Measurements from ENCODE around the gene OSBPL10. TPM values are rescaled to one million over a fixed set of nuclear protein-coding genes. Genes with fewer than 3 reads are reported as not detected.
"Not testable (repeated sequence)": the region's sequence is repeated elsewhere in the genome, so short reads cannot be mapped to it uniquely, and the experiment has no call there.

OSBPL10 gene
- total RNA-seq, 1 donor from 2014 or later, result 12.1 TPM

- Mint-ChIP-seq H3K4me3 (no peak overlapping the region), H3K36me3 (ENCODE audit: low read depth) (peaks cover 2% of the 10 kb centered on the region), H3K4me1 (ENCODE audit: low read depth) (no peaks in the 10 kb centered on the region), H3K9me3 (peaks cover 6% of the 10 kb centered on the region), H3K27me3 (ENCODE audit: insufficient read depth) (no peaks in the 10 kb centered on the region), H3K27ac (no peak overlapping the region)
- DNase-seq (ENCODE audit: low spot score), result no peak
- intact Hi-C loops (cut with micrococcal nuclease), result no loop called here
These were observed 190.6 kb downstream of the OSBPL10 start for GRCh38 chr3:31790193-31791089.

DNA sequence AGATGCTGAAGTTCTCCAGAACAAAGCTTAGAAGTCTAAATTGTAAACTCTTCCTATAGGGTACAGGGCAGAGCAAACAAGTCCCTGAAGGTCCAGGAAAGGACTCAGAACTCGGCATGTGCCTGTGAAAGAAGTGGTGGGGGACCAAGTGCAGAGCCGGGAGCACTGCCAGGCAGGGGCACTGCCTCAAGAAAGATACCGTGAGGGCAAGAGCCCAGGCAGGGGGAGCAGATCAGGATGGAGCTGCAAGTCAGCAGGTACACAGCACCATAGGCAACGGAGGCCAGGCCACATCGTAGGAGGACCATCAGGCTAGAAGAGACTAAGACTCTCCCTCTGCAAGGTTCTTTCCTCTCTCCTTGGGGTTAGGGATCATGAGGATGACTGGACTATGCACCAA is 191.6 kb downstream of the OSBPL10 start:
- Mint-ChIP-seq H3K27me3 (ENCODE audit: insufficient read depth) (no peaks in the 10 kb centered on the region), H3K4me3 (no peak overlapping the region)
- intact Hi-C loops (cut with micrococcal nuclease), result no loop called here

GRCh38 chr3:31785734-31786133 is 195.3 kb downstream of the OSBPL10 start:
- intact Hi-C loops (cut with micrococcal nuclease), result no loop called here
- H3K27ac Mint-ChIP-seq, result no peak overlapping the region

More for the DNA sequence above, 191.6 kb downstream of the OSBPL10 start:
- Mint-ChIP-seq H3K4me1 (ENCODE audit: low read depth) (no peaks in the 10 kb centered on the region), H3K9me3 (peaks cover under 1% of the 10 kb centered on the region), H3K36me3 (ENCODE audit: low read depth) (no peaks in the 10 kb centered on the region), H3K27ac (no peak overlapping the region)
- DNase-seq (ENCODE audit: low spot score), result no peak

GRCh38 chr3:31785286-31785685 is 195.8 kb downstream of the OSBPL10 start:
- Mint-ChIP-seq H3K27ac (no peak overlapping the region), H3K27me3 (ENCODE audit: insufficient read depth) (peaks cover 6% of the 10 kb centered on the region), H3K4me1 (ENCODE audit: low read depth) (no peaks in the 10 kb centered on the region), H3K4me3 (no peak overlapping the region), H3K36me3 (ENCODE audit: low read depth) (no peaks in the 10 kb centered on the region), H3K9me3 (peaks cover 5% of the 10 kb centered on the region)
- no peak for DNase-seq (ENCODE audit: low spot score)
- intact Hi-C loops (cut with micrococcal nuclease), result no loop called here

More at GRCh38 chr3:31785734-31786133, 195.3 kb downstream of the OSBPL10 start:
- H3K27me3 Mint-ChIP-seq (ENCODE audit: insufficient read depth), result peaks cover 6% of the 10 kb centered on the region
- H3K36me3 Mint-ChIP-seq (ENCODE audit: low read depth), result no peaks in the 10 kb centered on the region
- no peak overlapping the region for H3K4me3 Mint-ChIP-seq
- no peak for DNase-seq (ENCODE audit: low spot score)
- peaks cover 1% of the 10 kb centered on the region for H3K9me3 Mint-ChIP-seq
- H3K4me1 Mint-ChIP-seq (ENCODE audit: low read depth), result no peaks in the 10 kb centered on the region

- H3K9me3 Mint-ChIP-seq, result peaks cover 13% of the 10 kb centered on the region
- H3K4me3 Mint-ChIP-seq; H3K27ac Mint-ChIP-seq; H3K36me3 Mint-ChIP-seq (ENCODE audit: low read depth); intact Hi-C loops (cut with micrococcal nuclease); H3K27me3 Mint-ChIP-seq (ENCODE audit: insufficient read depth); H3K4me1 Mint-ChIP-seq (ENCODE audit: low read depth); DNase-seq (ENCODE audit: low spot score): not testable (repeated sequence)
These were observed 197.2 kb downstream of the OSBPL10 start for GRCh38 chr3:31783851-31784250.

- H3K27me3 Mint-ChIP-seq (ENCODE audit: insufficient read depth); H3K36me3 Mint-ChIP-seq (ENCODE audit: low read depth): not testable (repeated sequence)
These were observed 198.8 kb downstream of the OSBPL10 start for GRCh38 chr3:31782306-31782705.

DNA sequence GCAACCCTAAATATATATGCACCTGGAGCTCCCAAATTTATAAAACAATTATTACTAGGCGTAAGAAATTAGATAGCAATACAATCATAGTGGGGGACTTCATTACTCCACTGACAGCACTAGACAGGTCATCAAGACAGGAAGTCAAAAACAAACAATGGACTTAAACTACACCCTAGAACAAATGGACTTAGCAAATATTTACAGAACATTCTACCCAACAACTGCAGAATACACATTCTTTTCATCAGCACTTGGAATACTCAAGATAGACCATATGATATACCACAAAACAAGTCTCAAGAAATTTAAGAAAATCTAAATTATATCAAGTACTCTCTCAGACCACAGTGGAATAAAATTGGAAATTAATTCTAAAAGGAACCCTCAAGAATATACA is 201.5 kb downstream of the OSBPL10 start:
- Mint-ChIP-seq H3K27ac (no peak overlapping the region), H3K27me3 (ENCODE audit: insufficient read depth) (peaks cover 6% of the 10 kb centered on the region), H3K36me3 (ENCODE audit: low read depth) (peaks cover 5% of the 10 kb centered on the region), H3K9me3 (peaks cover 15% of the 10 kb centered on the region), H3K4me3 (no peak overlapping the region), H3K4me1 (ENCODE audit: low read depth) (peaks cover 12% of the 10 kb centered on the region)
- intact Hi-C loops (cut with micrococcal nuclease), result no loop called here
- no peak for DNase-seq (ENCODE audit: low spot score)

More at GRCh38 chr3:31782306-31782705, 198.8 kb downstream of the OSBPL10 start:
- H3K4me3 Mint-ChIP-seq; DNase-seq (ENCODE audit: low spot score); H3K27ac Mint-ChIP-seq; intact Hi-C loops (cut with micrococcal nuclease); H3K4me1 Mint-ChIP-seq (ENCODE audit: low read depth): not testable (repeated sequence)
- H3K9me3 Mint-ChIP-seq, result peaks cover 15% of the 10 kb centered on the region

- intact Hi-C loops (cut with micrococcal nuclease), result no loop called here
- Mint-ChIP-seq H3K27me3 (ENCODE audit: insufficient read depth) (peaks cover 6% of the 10 kb centered on the region), H3K27ac (no peak overlapping the region)
These were observed 203.2 kb downstream of the OSBPL10 start for GRCh38 chr3:31777887-31778286.

DNA sequence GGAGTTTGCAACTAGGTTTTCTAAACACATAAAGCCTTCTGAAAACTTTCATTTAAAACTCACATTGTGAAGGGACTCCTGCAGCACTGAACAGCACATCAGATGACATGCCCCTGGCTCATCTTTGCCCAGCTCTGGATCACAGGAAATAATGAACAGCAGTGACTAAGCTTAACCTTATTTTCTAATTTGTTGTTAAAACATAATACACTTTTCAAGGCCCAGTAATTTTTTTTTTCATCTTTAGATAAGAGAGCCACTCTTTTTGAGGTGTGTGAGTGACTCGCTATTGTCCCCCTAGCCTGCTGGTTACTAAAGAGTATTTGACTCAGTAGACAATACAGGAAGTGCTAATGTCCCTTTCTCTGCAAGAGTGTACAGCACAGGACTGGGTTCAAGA is 204.0 kb downstream of the OSBPL10 start:
- peaks cover 27% of the 10 kb centered on the region for H3K4me1 Mint-ChIP-seq (ENCODE audit: low read depth)
- peaks cover 15% of the 10 kb centered on the region for H3K9me3 Mint-ChIP-seq
- H3K27me3 Mint-ChIP-seq (ENCODE audit: insufficient read depth), result peaks cover 4% of the 10 kb centered on the region
- DNase-seq (ENCODE audit: low spot score), result no peak
- H3K4me3 Mint-ChIP-seq, result no peak overlapping the region
- H3K27ac Mint-ChIP-seq, result no peak overlapping the region
- H3K36me3 Mint-ChIP-seq (ENCODE audit: low read depth), result peaks cover 5% of the 10 kb centered on the region
- intact Hi-C loops (cut with micrococcal nuclease), result no loop called here

More at GRCh38 chr3:31777887-31778286, 203.2 kb downstream of the OSBPL10 start:
- Mint-ChIP-seq H3K4me1 (ENCODE audit: low read depth) (peaks cover 19% of the 10 kb centered on the region), H3K36me3 (ENCODE audit: low read depth) (peaks cover 5% of the 10 kb centered on the region), H3K4me3 (no peak overlapping the region), H3K9me3 (peaks cover 15% of the 10 kb centered on the region)
- DNase-seq (ENCODE audit: low spot score), result no peak

DNA sequence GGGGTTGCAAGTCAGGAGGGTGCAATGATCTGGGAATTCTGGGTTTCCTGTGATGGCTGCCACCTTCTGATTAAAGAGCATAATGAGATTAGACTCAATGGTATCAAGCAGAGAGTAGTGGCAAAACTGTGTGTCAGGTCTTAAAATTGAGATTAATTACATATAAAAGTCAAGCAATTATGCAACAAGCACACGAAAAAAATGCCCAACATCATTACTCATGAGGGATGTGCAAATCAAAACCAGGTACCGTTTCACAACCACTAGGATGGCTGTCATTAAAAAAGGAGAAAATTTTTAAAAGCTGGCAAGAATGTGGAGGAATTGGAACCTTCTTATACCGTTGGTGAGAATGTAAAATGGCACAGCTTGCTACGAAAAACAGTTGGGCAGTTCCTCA is 205.0 kb downstream of the OSBPL10 start:
- H3K9me3 Mint-ChIP-seq, result peaks cover 15% of the 10 kb centered on the region

DNA sequence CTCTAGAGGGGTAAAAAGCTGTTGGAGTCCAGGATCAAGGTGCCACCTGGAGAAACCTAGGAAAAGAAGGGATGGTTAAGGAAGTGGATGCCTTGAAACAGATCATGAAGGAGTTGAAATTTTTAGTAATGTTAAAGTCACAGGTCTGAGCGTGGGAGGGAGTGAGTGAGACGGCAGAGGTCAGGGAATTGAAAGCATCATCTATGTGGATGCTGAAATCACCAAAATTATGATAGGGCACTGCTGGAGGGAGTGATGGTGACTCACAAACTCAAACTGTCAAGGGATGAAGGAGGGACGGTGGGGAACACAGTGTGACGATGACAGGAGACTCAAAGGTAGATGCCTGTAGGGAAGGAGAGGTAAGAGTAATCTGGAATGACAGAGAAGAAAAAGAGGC is 205.7 kb downstream of the OSBPL10 start:
- Mint-ChIP-seq H3K9me3 (peaks cover 10% of the 10 kb centered on the region), H3K36me3 (ENCODE audit: low read depth) (peaks cover 5% of the 10 kb centered on the region), H3K4me1 (ENCODE audit: low read depth) (peaks cover 40% of the 10 kb centered on the region), H3K27ac (no peak overlapping the region), H3K4me3 (no peak overlapping the region), H3K27me3 (ENCODE audit: insufficient read depth) (no peaks in the 10 kb centered on the region)
- DNase-seq (ENCODE audit: low spot score), result no peak
- intact Hi-C loops (cut with micrococcal nuclease), result no loop called here

More for the DNA sequence above, 205.0 kb downstream of the OSBPL10 start:
- Mint-ChIP-seq H3K4me3 (no peak overlapping the region), H3K4me1 (ENCODE audit: low read depth) (peaks cover 38% of the 10 kb centered on the region), H3K27me3 (ENCODE audit: insufficient read depth) (no peaks in the 10 kb centered on the region), H3K27ac (no peak overlapping the region), H3K36me3 (ENCODE audit: low read depth) (peaks cover 5% of the 10 kb centered on the region)
- intact Hi-C loops (cut with micrococcal nuclease), result no loop called here
- no peak for DNase-seq (ENCODE audit: low spot score)

- Mint-ChIP-seq H3K36me3 (ENCODE audit: low read depth) (no peaks in the 10 kb centered on the region), H3K27me3 (ENCODE audit: insufficient read depth) (no peaks in the 10 kb centered on the region), H3K27ac (peak overlapping the region; percentile 81), H3K9me3 (no peaks in the 10 kb centered on the region), H3K4me1 (ENCODE audit: low read depth) (peaks cover 52% of the 10 kb centered on the region), H3K4me3 (no peak overlapping the region)
- no peak for DNase-seq (ENCODE audit: low spot score)
- intact Hi-C loops (cut with micrococcal nuclease), result loop anchor here (1.0 to 5.0 kb wide), 7 partner anchors 19 to 696 kb away; partner anchors contain the start of gene STT3B
These were observed 208.1 kb downstream of the OSBPL10 start for GRCh38 chr3:31772758-31773473.

DNA sequence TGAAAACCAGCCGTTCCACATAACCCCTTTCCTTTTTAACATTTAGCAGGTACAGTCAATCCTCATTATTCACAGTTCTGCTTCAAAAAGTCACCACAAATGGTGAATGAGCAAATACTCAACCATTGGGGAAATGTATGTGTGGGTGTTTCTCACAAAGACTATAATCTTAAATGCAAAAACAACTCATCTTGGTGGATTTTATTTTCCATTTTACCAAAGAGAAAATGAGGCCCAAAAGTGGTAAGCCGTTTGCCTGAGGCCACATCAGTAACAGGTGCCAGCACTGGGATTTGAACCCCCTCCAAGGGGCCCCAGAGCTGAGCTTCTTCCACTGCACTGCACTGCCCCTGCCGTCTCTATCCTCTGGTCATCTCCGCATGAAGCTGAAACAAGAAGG is 208.8 kb downstream of the OSBPL10 start:
- Mint-ChIP-seq H3K27ac (peak overlapping the region; percentile 81), H3K27me3 (ENCODE audit: insufficient read depth) (no peaks in the 10 kb centered on the region), H3K4me1 (ENCODE audit: low read depth) (peaks cover 55% of the 10 kb centered on the region), H3K9me3 (no peaks in the 10 kb centered on the region), H3K36me3 (ENCODE audit: low read depth) (no peaks in the 10 kb centered on the region), H3K4me3 (no peak overlapping the region)
- intact Hi-C loops (cut with micrococcal nuclease), result loop anchor here (1.0 to 5.0 kb wide), 7 partner anchors 18 to 695 kb away; partner anchors contain the start of gene STT3B
- DNase-seq (ENCODE audit: low spot score), result no peak
